ENCODE data around the gene VCX3B.

DNA sequence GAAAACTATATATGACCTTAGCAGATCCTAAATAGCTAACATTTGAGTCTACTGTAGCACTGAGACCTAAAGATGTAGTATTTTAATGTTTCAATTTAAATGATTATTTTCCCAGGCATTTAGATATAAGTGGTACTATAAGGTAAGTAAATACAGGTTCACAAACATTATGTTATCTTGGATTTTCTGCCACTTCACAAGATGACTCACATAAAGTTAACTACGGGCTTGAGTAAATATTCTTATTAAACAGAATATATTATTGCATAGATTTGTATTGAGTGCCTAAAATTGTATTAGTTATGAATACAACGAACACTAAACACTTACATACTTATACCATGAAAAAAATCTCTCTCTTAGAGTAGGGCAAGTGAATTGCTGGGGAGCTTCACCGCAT lies 34.2 kb upstream of the VCX3B start:
- TF ChIP-seq, protein P1, sequence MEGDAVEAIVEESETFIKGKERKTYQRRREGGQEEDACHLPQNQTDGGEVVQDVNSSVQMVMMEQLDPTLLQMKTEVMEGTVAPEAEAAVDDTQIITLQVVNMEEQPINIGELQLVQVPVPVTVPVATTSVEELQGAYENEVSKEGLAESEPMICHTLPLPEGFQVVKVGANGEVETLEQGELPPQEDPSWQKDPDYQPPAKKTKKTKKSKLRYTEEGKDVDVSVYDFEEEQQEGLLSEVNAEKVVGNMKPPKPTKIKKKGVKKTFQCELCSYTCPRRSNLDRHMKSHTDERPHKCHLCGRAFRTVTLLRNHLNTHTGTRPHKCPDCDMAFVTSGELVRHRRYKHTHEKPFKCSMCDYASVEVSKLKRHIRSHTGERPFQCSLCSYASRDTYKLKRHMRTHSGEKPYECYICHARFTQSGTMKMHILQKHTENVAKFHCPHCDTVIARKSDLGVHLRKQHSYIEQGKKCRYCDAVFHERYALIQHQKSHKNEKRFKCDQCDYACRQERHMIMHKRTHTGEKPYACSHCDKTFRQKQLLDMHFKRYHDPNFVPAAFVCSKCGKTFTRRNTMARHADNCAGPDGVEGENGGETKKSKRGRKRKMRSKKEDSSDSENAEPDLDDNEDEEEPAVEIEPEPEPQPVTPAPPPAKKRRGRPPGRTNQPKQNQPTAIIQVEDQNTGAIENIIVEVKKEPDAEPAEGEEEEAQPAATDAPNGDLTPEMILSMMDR (IDR thresholded peaks at IDR 0.05), result no peak
- no peak for TF ChIP-seq POLR2A (IDR thresholded peaks at IDR 0.05)
